ENCODE data around the gene EYA4.

The EYA4 gene

DNA sequence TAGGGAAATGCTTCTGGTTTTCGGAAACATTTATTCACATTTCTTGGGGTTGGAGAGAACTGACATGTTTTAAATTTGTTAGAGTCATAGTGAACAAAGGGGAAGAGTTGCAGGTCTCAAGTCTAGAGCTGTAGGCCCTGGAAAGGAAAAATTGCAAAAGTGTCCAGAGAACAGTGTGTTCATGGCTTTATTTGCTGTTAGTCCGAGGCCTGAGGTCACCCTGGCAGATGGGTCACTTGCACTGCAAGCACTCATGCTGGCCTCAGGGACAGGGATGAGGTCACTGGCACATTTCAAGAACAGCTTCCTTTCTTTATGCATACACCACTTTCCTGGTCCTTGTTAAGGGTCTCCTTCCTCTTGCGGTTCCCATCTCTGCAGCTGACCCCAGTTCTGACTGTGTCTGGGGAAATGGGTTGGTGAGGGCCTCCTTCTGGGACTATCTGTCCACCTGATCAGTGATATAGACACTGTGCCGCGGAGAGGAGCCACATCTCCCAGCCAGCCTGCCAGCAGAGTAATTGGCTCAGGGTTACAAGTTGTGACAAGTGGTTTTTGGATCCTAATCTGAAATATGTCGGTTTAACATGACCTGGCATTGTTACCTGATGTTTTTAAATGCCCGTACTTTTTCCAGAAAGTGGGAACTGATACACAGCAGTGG, 194.0 kb downstream of the EYA4 start:
- no peak for TF ChIP-seq ZFX (IDR thresholded peaks at IDR 0.05; ENCODE audit: borderline replicate concordance)
- TF ChIP-seq, protein P1, sequence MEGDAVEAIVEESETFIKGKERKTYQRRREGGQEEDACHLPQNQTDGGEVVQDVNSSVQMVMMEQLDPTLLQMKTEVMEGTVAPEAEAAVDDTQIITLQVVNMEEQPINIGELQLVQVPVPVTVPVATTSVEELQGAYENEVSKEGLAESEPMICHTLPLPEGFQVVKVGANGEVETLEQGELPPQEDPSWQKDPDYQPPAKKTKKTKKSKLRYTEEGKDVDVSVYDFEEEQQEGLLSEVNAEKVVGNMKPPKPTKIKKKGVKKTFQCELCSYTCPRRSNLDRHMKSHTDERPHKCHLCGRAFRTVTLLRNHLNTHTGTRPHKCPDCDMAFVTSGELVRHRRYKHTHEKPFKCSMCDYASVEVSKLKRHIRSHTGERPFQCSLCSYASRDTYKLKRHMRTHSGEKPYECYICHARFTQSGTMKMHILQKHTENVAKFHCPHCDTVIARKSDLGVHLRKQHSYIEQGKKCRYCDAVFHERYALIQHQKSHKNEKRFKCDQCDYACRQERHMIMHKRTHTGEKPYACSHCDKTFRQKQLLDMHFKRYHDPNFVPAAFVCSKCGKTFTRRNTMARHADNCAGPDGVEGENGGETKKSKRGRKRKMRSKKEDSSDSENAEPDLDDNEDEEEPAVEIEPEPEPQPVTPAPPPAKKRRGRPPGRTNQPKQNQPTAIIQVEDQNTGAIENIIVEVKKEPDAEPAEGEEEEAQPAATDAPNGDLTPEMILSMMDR (IDR thresholded peaks at IDR 0.05) = no peak
- H3K27ac ChIP-seq = no peak overlapping the region

DNA sequence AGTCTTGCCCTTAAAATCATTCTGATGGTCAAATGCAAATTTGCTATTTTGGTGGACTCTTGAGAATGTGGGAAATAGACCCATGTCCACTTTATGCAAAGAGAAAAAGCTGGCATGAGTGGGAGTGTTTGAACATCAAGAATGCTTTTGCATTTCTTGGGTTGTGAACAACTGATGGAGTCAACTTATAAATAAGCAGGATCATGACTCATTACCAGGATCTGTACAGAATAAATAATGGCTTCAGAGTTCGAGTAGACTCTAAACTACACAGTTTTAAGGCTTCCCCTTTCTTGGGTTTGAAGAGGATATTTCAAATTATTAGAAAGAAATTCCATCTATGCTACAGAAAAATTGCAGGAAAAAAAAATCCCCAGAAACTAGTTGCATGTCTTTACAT, 195.5 kb downstream of the EYA4 start:
- H3K27ac ChIP-seq = no peak overlapping the region
- TF ChIP-seq ZFX (IDR thresholded peaks at IDR 0.05; ENCODE audit: borderline replicate concordance) = no peak
- TF ChIP-seq, protein P1 (IDR thresholded peaks at IDR 0.05) = no peak

DNA sequence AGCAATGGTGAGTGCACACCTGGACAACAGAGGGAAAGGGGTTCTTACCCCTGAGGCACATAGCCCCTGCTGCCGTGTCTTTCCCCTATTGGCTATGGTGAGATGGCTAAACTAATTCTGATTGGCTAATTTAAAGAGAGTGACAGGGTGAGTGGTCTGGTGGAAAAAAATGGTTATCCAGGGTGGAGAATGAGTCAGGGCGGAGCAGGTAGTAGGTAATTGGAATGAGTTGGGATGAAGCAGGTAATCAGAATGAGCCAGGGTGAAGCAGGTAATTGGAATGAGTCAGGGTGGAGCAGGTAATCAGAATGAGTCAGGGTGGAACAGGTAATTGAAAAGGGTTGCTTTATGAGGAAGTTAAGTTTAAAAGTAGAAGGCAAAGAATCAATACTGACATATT, 200.3 kb downstream of the EYA4 start:
- TF ChIP-seq, protein P1 (IDR thresholded peaks at IDR 0.05) = no peak
- TF ChIP-seq ZFX (IDR thresholded peaks at IDR 0.05; ENCODE audit: borderline replicate concordance) = no peak
- H3K27ac ChIP-seq = no peak overlapping the region

DNA sequence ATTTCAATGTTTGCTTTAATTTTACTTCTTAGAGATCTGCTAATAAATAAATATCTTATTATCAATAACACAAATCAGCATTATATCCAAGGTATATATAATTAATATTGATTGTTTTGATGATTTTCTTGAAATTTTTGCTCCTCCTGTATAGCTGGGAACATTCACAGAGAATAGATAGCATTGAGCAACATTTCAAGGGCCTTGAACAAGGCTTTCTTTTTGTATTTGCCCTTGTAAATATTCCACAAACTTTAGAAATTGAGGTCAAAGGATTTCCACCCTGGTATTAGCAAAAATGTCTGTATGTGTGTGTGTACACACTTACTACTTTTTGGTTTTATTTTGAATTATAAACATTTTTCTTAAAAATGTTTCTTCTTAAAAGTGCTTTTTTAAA, 205.6 kb downstream of the EYA4 start:
- no peak overlapping the region for H3K27ac ChIP-seq
- TF ChIP-seq ZFX (IDR thresholded peaks at IDR 0.05; ENCODE audit: borderline replicate concordance) = no peak
- TF ChIP-seq, protein P1 (IDR thresholded peaks at IDR 0.05) = no peak

DNA sequence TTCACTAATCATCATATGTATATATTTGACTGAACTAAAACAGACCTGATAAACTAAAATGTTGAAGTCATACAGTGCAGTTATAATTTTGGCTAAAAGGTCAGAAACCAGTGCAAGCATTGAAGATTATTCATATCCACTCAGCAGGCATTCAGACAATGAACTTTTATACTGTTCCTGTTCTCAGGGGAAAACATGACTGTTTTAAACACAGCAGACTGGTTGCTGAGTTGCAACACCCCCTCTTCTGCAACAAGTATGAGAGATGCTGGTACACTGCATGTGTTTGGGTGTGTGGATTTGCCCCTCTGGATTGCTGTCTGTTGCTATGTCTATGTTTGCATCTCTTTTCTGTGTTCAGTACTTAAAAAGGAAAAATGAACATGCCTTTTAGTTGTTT, 206.8 kb downstream of the EYA4 start:
- TF ChIP-seq, protein P1 (IDR thresholded peaks at IDR 0.05) = no peak
- no peak for TF ChIP-seq ZFX (IDR thresholded peaks at IDR 0.05; ENCODE audit: borderline replicate concordance)
- H3K27ac ChIP-seq = no peak overlapping the region

DNA sequence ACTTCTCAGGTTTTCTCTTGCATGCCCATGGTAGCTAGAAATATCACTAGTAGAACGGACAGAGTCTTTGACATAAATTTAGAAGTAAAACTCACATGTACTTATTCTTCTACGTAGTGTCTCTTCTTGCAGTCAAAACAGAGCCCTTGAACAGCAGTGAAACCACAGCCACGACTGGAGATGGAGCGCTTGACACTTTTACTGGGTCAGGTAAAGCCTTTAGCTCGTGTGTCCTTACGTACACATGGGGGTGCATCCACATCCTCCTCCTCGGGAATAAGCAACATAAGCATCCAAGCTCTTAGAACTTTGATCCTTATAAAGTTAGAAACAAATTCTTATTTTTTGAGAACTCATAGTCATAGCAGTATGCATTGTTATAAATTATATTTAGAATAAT, 215.3 kb downstream of the EYA4 start:
- TF ChIP-seq, protein P1 (IDR thresholded peaks at IDR 0.05) = no peak
- TF ChIP-seq ZFX (IDR thresholded peaks at IDR 0.05; ENCODE audit: borderline replicate concordance) = no peak
- no peak overlapping the region for H3K27ac ChIP-seq

DNA sequence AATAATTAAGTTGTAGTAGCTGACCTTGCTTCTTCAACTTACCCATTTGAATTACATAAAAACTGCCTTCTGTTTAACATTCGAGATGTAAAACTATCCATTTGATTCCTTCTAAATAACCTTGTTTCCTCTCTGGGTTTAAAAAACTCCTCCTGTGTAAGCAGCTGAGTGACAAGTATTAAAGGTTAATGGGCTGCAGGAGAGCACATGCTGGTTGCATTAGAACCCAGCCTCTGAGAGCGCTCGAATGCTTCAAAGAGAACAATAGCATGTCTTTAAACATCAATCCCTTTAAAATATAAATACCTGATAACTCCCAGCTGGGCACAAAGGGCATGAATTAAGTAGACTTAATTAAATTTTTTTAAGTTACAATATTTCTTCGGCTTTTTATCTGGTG, 215.8 kb downstream of the EYA4 start:
- no peak for TF ChIP-seq ZFX (IDR thresholded peaks at IDR 0.05; ENCODE audit: borderline replicate concordance)
- TF ChIP-seq, protein P1 (IDR thresholded peaks at IDR 0.05) = no peak
- H3K27ac ChIP-seq = no peak overlapping the region

Data from 22Rv1 (cell line).